RWPE2 (cell line): Measurements from ENCODE around the gene TBX6.
A peak's percentile ranks its signal among the peaks of the same experiment; 100 is the strongest.

Source experiments
- ATAC-seq: fragments of 200-7000 bp; cut with Tn5 transposase; 3 replicates; pipeline ENCODE4 v1.9.1; 2021; ENCODE audit warnings: low read depth
- DNase-seq: peaks from one replicate; pipeline ENCODE4 v3.0.0-alpha.2; 2020; ENCODE audit warnings: low spot score
- H3K27ac ChIP-seq: fragments of 450-650 bp; 2 replicates; pipeline ENCODE4 v1.5.1; 2017; ENCODE audit warnings: mild to moderate bottlenecking; ENCODE audit not compliant: poor library complexity, severe bottlenecking
- H3K27me3 ChIP-seq: fragments of 250-450 bp; sonication (Bioruptor Pico); 2 replicates; pipeline ENCODE4 v1.5.1; 2021; ENCODE audit warnings: mild to moderate bottlenecking, moderate library complexity; ENCODE audit not compliant: insufficient read depth, poor library complexity, severe bottlenecking
- H3K36me3 ChIP-seq: fragments of 250-450 bp; sonication (Bioruptor Pico); 2 replicates; pipeline ENCODE4 v1.5.1; 2020; ENCODE audit warnings: low read depth, mild to moderate bottlenecking, moderate library complexity
- H3K4me1 ChIP-seq: fragments of 250-450 bp; sonication (Bioruptor Pico); 2 replicates; pipeline ENCODE4 v1.5.1; 2021; ENCODE audit warnings: mild to moderate bottlenecking, moderate library complexity; ENCODE audit not compliant: insufficient read depth, poor library complexity, severe bottlenecking
- H3K4me3 ChIP-seq: fragments of 250-450 bp; sonication (Bioruptor Pico); 2 replicates; pipeline ENCODE4 v1.5.1; 2021; ENCODE audit warnings: mild to moderate bottlenecking, moderate library complexity; ENCODE audit not compliant: severe bottlenecking
- H3K9me3 ChIP-seq: fragments of 250-450 bp; sonication (Bioruptor Pico); 2 replicates; pipeline ENCODE4 v1.5.1; 2021; ENCODE audit warnings: mild to moderate bottlenecking, moderate library complexity; ENCODE audit not compliant: severe bottlenecking
- TF ChIP-seq, protein P1 (sequence below): fragments of 450-650 bp; IDR thresholded peaks from one replicate; pipeline ENCODE4 v1.5.1; 2017; ENCODE audit warnings: mild to moderate bottlenecking, moderate library complexity; ENCODE audit not compliant: poor library complexity, severe bottlenecking

TBX6 gene

DNA sequence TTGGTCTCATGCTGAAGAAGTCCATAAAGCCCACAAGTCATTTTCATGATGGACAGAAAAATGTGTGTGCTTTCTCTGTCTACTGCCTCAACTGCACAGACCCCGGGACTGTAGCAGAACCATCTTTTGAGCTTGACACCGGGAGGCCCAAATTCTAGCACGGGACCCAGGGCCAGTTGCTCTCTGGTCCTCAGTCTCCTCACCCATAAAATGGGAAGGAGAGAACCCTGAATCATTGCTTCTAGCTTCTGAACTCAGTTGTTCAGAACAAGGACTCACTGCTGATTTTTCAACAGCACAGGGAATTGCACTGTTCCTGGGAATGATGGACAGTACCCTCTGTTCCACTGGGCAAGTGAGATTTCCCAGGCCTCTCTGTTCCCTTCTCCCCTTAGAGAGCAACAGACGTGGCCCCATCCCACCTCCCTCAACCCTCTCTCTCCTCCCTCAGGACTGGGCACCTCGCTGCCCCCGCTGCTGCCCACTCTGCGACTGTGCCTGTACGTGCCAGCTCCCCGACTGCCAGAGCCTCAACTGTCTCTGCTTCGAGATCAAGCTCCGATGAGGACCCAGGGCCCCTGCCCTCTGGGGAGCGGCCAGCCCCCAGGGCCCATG, 28.3 kb downstream of the TBX6 start:
- Histone ChIP-seq H3K4me3 (peak overlapping the region; percentile 82), H3K27ac (peak overlapping the region; percentile 93), H3K9me3 (no peaks in the 10 kb centered on the region), H3K4me1 (peaks cover 12% of the 10 kb centered on the region), H3K36me3 (peaks cover 39% of the 10 kb centered on the region), H3K27me3 (no peaks in the 10 kb centered on the region)
- DNase-seq (no peak), ATAC-seq (no peak)
- TF ChIP-seq, protein P1, sequence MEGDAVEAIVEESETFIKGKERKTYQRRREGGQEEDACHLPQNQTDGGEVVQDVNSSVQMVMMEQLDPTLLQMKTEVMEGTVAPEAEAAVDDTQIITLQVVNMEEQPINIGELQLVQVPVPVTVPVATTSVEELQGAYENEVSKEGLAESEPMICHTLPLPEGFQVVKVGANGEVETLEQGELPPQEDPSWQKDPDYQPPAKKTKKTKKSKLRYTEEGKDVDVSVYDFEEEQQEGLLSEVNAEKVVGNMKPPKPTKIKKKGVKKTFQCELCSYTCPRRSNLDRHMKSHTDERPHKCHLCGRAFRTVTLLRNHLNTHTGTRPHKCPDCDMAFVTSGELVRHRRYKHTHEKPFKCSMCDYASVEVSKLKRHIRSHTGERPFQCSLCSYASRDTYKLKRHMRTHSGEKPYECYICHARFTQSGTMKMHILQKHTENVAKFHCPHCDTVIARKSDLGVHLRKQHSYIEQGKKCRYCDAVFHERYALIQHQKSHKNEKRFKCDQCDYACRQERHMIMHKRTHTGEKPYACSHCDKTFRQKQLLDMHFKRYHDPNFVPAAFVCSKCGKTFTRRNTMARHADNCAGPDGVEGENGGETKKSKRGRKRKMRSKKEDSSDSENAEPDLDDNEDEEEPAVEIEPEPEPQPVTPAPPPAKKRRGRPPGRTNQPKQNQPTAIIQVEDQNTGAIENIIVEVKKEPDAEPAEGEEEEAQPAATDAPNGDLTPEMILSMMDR: no peak

GRCh38 chr16:30060836-30061554, 30.7 kb downstream of the TBX6 start:
- DNase-seq (no peak), ATAC-seq (no peak)
- Histone ChIP-seq H3K36me3 (peaks cover 26% of the 10 kb centered on the region), H3K9me3 (no peaks in the 10 kb centered on the region), H3K4me1 (peaks cover 9% of the 10 kb centered on the region), H3K4me3 (no peak overlapping the region), H3K27me3 (no peaks in the 10 kb centered on the region), H3K27ac (no peak overlapping the region)
- TF ChIP-seq, protein P1: no peak

DNA sequence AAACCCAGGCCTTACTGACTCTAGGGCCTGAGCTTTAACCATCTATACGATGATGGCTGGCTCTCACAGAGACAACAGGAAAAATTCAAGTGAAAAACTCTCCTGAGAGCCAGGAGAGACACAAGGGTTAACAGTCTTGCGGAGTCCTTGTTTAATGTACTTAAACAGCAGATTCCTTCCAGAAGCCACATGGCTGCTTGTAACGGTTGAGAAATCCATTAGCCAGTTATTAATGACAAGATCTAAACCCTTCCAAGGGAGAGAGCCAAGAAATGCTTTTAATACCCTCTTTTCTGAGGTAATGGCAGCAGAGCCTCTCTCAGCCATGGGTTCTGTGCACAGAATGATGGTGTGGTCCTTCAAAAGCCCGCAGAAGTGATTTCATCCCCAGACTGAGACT, 31.4 kb downstream of the TBX6 start:
- Histone ChIP-seq H3K4me1 (peaks cover 13% of the 10 kb centered on the region), H3K27me3 (no peaks in the 10 kb centered on the region), H3K36me3 (peaks cover 27% of the 10 kb centered on the region), H3K9me3 (no peaks in the 10 kb centered on the region), H3K27ac (no peak overlapping the region), H3K4me3 (no peak overlapping the region)
- TF ChIP-seq, protein P1: no peak
- ATAC-seq (no peak), DNase-seq (no peak)

GRCh38 chr16:30054959-30055553, 36.7 kb downstream of the TBX6 start:
- ATAC-seq (peak; percentile 56), DNase-seq (peak; percentile 64)
- Histone ChIP-seq H3K27ac (peak overlapping the region; percentile 80), H3K27me3 (no peaks in the 10 kb centered on the region), H3K4me3 (no peak overlapping the region), H3K36me3 (peaks cover 27% of the 10 kb centered on the region), H3K9me3 (no peaks in the 10 kb centered on the region), H3K4me1 (peaks cover 19% of the 10 kb centered on the region)
- TF ChIP-seq, protein P1: peak; percentile 63
